ENCODE data around the gene SNRPA. TPM values are rescaled to one million over a fixed set of nuclear protein-coding genes. Genes with fewer than 3 reads are reported as not detected.
A peak's percentile ranks its signal among the peaks of the same experiment; 100 is the strongest.
"Not testable (repeated sequence)": the region's sequence is repeated elsewhere in the genome, so short reads cannot be mapped to it uniquely, and the experiment has no call there.

The SNRPA gene
- total RNA-seq, 1 experiment from 2014 or later, result 134 TPM

DNA sequence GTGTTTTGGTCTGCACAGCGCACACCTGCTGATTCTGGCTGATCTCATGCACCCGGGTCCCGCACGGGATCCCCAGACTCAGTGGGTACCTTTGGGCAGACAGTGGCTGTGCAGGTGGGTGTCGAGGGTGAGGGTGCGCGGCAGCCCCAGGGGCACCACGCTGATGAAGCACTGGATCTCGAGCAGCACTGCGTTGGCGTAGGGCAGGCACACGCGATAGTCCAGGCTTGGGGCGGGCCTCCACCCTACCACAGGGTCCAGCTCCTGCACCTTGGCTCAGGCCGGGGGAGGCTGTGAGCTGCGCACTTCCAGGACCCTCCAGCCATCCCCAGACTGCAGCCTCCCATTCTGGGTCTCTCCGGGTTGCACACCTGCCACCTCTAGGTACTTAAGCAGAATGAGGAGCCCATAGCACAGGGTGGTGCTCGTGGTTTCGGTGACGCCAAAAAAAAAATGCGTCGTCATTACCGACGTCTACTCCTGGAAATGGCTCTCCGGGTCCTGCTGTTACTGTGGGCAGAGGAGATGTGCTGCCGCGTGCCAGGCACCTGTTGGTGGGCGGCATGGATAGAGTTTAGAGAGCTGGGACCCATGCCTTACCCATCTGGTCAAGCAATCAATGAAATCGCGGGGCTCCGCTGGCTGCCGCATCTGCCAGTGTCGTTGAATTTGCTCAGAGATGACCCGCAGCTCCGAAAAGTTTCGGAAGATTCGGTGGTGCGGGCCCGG lies 58.5 kb downstream of the SNRPA start:
- Histone ChIP-seq H3K4me1 (peaks cover 17% of the 10 kb centered on the region), H3K36me3 (ENCODE audit: control insufficient read depth, insufficient read depth, low read length) (peaks cover 17% of the 10 kb centered on the region), H3K4me3 (ENCODE audit: low read depth, low read length) (peak overlapping the region; percentile 33; the same call in 1 of the 2 replicates), H3K27me3 (replicated peaks; ENCODE audit: control insufficient read depth, insufficient read depth, low read length) (no peaks in the 10 kb centered on the region), H3K9me3 (no peaks in the 10 kb centered on the region)
- DNase-seq, result no peak
- Mint-ChIP-seq H3K4me3 (ENCODE audit: unreplicated experiment) (peak overlapping the region; percentile 87), H3K36me3 (ENCODE audit: insufficient read depth, unreplicated experiment) (peaks cover 86% of the 10 kb centered on the region), H3K4me1 (ENCODE audit: low read depth, unreplicated experiment) (peaks cover 42% of the 10 kb centered on the region), H3K27ac (ENCODE audit: unreplicated experiment) (peak overlapping the region; percentile 98), H3K27me3 (ENCODE audit: insufficient read depth, unreplicated experiment) (no peaks in the 10 kb centered on the region), H3K9me3 (ENCODE audit: unreplicated experiment) (no peaks in the 10 kb centered on the region)
- POLR2A ChIA-PET, result interaction anchor here (0.7 kb wide), 1 partner anchor 531 kb away, joined by 3 read pairs; no protein-coding TSS in a partner anchor
- CTCF ChIA-PET, result interaction anchor here (0.6 kb wide), 1 partner anchor 36 kb away, joined by 5 read pairs; no protein-coding TSS in a partner anchor
- TF ChIP-seq, protein P1, sequence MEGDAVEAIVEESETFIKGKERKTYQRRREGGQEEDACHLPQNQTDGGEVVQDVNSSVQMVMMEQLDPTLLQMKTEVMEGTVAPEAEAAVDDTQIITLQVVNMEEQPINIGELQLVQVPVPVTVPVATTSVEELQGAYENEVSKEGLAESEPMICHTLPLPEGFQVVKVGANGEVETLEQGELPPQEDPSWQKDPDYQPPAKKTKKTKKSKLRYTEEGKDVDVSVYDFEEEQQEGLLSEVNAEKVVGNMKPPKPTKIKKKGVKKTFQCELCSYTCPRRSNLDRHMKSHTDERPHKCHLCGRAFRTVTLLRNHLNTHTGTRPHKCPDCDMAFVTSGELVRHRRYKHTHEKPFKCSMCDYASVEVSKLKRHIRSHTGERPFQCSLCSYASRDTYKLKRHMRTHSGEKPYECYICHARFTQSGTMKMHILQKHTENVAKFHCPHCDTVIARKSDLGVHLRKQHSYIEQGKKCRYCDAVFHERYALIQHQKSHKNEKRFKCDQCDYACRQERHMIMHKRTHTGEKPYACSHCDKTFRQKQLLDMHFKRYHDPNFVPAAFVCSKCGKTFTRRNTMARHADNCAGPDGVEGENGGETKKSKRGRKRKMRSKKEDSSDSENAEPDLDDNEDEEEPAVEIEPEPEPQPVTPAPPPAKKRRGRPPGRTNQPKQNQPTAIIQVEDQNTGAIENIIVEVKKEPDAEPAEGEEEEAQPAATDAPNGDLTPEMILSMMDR (IDR thresholded peaks at IDR 0.05; ENCODE audit: insufficient read depth in 1 of 2, low read depth in 1 of 2, low read length in 1 of 2, severe bottlenecking in 1 of 2, unreplicated experiment in 1 of 2), result no peak
- intact Hi-C loops (cut with micrococcal nuclease; ENCODE audit: unreplicated experiment), result loop anchor here (5.0 kb wide), 1 partner anchor 98 kb away; no protein-coding TSS in a partner anchor
- BruUV-seq (replicated peaks), result no TSS peak

DNA sequence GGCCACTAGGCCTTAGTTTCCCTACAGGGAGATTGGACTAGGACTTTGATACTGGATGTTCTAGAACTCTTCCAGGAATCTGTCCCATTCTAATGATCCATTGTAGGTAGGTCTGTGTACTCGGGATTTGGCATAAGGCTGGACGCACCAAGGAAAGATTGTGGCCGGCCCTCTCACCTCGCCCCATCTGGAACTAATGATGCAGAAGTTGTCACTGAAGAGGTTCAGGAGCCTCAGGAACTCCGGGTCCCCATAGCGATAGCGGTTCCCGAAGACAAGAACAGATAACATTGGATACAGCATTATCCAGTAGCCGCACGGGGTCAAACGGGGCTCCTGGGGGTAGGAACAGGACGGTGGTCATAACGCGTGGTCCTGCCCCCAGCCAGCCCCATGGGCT lies 59.2 kb downstream of the SNRPA start:
- H3K27ac Mint-ChIP-seq (ENCODE audit: unreplicated experiment), result peak overlapping the region; percentile 98
- H3K4me1 ChIP-seq, result peaks cover 17% of the 10 kb centered on the region
- H3K9me3 ChIP-seq, result no peaks in the 10 kb centered on the region
- BruUV-seq (replicated peaks), result TSS peak; percentile 80
- intact Hi-C loops (cut with micrococcal nuclease; ENCODE audit: unreplicated experiment), result no loop called here
- POLR2A ChIA-PET, result interaction anchor here (0.7 kb wide), 1 partner anchor 532 kb away, joined by 3 read pairs; no protein-coding TSS in a partner anchor
- H3K4me1 Mint-ChIP-seq (ENCODE audit: low read depth, unreplicated experiment), result peaks cover 46% of the 10 kb centered on the region
- peaks cover 80% of the 10 kb centered on the region for H3K36me3 Mint-ChIP-seq (ENCODE audit: insufficient read depth, unreplicated experiment)
- TF ChIP-seq, protein P1 (IDR thresholded peaks at IDR 0.05; ENCODE audit: insufficient read depth in 1 of 2, low read depth in 1 of 2, low read length in 1 of 2, severe bottlenecking in 1 of 2, unreplicated experiment in 1 of 2), result no peak
- no peak for DNase-seq
- CTCF ChIA-PET, result interaction anchor here (0.6 kb wide), 1 partner anchor 37 kb away, joined by 5 read pairs; no protein-coding TSS in a partner anchor
- H3K36me3 ChIP-seq (ENCODE audit: control insufficient read depth, insufficient read depth, low read length), result peaks cover 17% of the 10 kb centered on the region
- no peaks in the 10 kb centered on the region for H3K9me3 Mint-ChIP-seq (ENCODE audit: unreplicated experiment)
- H3K4me3 ChIP-seq (ENCODE audit: low read depth, low read length), result peak overlapping the region; percentile 33
- H3K4me3 Mint-ChIP-seq (ENCODE audit: unreplicated experiment), result peak overlapping the region; percentile 87
- no peaks in the 10 kb centered on the region for H3K27me3 Mint-ChIP-seq (ENCODE audit: insufficient read depth, unreplicated experiment)
- no peaks in the 10 kb centered on the region for H3K27me3 ChIP-seq (replicated peaks; ENCODE audit: control insufficient read depth, insufficient read depth, low read length)

DNA sequence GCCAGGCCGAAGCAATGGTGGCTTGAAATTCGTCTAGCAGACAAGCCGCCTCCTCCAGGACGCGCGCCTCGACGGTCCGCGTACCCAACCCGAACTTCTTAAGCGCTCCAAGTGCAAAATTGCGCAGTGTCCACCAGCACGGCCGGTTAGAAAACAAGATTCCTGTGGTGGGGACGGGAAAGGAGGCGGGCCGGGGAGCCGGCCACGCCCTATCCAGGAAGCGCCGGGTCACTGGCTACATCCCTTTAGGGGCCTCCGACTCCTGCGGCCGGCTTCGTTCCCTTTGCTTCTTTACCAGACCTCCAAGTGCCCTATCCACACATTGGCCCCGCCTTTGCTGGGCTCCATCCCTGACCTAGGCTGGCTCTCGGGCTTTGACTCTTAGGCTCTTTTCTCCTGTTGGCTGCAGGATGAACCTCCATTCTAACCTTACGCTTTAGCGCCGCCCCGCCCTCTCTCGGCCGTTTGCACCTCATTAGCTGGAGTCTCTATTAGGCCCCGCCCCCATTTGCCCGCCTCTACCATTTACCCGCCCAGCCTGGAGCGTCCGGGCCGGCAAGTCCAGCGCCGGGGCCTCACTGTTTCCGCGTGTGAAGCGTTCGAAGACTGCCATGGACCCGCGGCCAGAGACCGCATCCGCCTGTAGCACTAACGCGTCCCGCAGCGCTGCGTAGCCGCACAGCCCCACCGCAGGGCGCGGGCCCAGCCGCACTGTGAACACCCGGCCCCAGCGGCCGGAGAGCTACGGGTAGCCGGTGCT lies 59.8 kb downstream of the SNRPA start:
- Mint-ChIP-seq H3K36me3 (ENCODE audit: insufficient read depth, unreplicated experiment) (peaks cover 73% of the 10 kb centered on the region), H3K4me3 (ENCODE audit: unreplicated experiment) (peak overlapping the region; percentile 87), H3K4me1 (ENCODE audit: low read depth, unreplicated experiment) (peaks cover 47% of the 10 kb centered on the region), H3K27ac (ENCODE audit: unreplicated experiment) (peak overlapping the region; percentile 98)
- Histone ChIP-seq H3K36me3 (ENCODE audit: control insufficient read depth, insufficient read depth, low read length) (peaks cover 13% of the 10 kb centered on the region), H3K4me1 (peaks cover 17% of the 10 kb centered on the region), H3K4me3 (ENCODE audit: low read depth, low read length) (peak overlapping the region; percentile 33)
- DNase-seq, result peak; percentile 94 to 96
- ChIA-PET POLR2A (interaction anchor here (0.7 to 1.3 kb wide), 2 partner anchors 9 to 12 kb away, joined by 3 read pairs; partner anchors contain the start of gene EGLN2), CTCF (interaction anchor here (0.6 to 0.7 kb wide), 3 partner anchors 33 to 150 kb away, joined by 3 to 5 read pairs (median 5); partner anchors contain the start of gene RAB4B)
- H3K9me3 ChIP-seq; H3K27me3 Mint-ChIP-seq (ENCODE audit: insufficient read depth, unreplicated experiment); H3K9me3 Mint-ChIP-seq (ENCODE audit: unreplicated experiment); H3K27me3 ChIP-seq (replicated peaks; ENCODE audit: control insufficient read depth, insufficient read depth, low read length); BruUV-seq (replicated peaks): not testable (repeated sequence)
- intact Hi-C loops (cut with micrococcal nuclease; ENCODE audit: unreplicated experiment), result loop anchor here (1.0 kb wide), 1 partner anchor 110 kb away; no protein-coding TSS in a partner anchor

Measured in Caco-2 (cell line).